HG02840 (cell line): Measurements from ENCODE around the gene PROX2.

Source experiments
- ATAC-seq: cut with Tn5 transposase; IDR thresholded peaks from one replicate; pipeline ENCODE4 v1.9.1; 2021; ENCODE audit warnings: mild to moderate bottlenecking, moderate library complexity, moderate number of reproducible peaks; ENCODE audit not compliant: unreplicated experiment, low FRiP score

The PROX2 gene

DNA sequence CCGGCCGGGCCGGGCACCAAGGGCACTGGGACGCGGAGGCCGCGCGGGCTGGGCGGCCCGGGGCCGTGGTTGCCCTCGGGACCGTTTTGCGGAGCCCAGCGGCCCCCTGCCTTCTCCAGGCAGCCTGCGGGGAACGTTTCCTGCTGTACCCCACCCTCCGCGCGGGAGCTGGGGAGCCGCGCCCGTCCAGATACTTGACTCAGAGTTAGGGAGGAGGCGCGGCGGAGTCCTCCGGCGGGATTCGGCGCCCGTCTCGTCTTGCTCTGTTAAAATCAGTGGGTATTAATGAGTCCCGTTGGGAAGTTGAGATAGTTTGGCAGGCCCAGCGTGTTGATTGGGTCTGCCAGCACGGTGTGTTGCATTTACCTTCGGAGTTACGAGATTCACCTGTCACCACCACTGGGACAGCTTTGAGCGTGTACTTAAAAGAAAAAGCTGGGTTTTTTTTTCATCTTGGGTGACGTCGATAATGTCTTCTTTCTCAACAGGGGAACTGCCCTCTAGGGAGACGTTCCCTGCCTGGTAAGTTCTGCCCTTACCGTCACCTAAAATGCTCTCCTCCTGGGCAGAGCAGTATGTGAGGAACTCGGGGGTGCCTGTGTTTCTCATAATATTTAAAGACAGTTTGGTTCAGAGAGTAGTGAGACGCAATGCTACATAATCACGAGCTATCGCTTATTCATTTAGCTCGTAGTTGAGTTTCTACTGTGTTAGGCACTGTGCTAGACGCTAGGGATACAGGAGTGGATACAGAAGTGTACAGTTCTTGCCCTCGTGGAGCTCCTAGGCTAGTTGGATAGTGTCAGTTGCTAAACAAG is 6.4 kb upstream of the PROX2 start:
- ATAC-seq = peak; percentile 32

GRCh38 chr14:74881431-74882102 is 5.6 kb upstream of the PROX2 start, which contains the start of gene DLST:
Gene DLST, plus strand, starts transcription at chr14:74881916. Its CDS starts 38 bp downstream, at chr14:74881954.
- ATAC-seq = peak; percentile 96

DNA sequence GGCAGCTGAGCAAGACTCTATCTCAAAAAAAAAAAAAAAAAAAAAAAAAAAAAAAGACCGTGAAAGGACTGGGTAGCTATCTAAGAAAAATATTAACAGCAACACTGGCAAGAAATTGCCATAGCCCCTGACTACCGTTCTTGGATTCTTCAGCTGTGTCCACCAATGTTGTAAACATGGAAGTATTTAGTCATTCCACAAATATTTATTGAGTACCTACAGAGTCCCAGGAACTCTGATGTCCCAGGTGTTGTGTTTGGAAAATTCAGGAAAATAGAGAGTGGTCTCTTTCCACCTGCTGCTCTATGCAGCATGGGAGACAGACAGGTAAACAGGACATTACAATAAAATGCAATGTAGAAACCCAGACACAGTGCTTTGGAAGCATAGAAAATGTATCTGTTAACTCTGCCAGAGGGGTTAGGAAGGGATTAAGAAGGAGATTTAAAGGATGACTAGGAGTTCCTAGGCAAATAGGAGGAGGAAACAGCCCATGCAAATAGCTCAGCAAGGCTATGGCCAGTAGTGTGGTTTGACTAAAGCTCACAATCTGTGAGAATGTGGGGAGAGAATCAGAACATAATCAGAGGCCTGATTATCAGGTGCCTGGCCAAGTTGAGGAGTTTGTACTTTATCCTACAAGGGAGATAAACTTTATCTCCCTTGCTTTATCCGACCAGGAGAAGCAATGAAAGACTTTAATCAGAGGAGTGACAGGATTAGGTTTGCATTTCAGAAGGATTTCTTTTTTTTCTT is 3.7 kb upstream of the PROX2 start:
- no peak for ATAC-seq

GRCh38 chr14:74875204-74875603 is 741 bp downstream of the PROX2 start:
- no peak for ATAC-seq

DNA sequence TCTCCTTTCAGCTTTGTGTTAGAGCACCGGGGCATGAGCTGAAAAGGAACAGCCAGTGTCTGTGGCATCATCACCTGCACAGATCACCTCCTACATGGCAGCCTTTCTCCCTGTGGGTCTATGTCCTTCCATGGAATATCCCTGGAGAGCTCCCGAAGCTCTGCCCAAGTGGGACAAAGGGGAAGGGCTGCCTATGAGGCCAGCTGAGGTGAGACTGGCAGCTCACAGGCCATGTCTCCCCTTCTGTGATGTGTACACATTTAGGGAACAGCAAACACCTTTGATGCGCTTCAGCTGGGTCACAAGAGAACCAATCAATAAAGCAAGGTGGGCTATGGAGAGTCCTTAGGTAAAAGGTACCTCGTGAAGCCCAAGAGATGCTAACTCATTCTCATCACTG is 4.1 kb downstream of the PROX2 start:
- ATAC-seq = no peak

- ATAC-seq = no peak
These were observed 7.2 kb downstream of the PROX2 start for GRCh38 chr14:74868739-74869138.

GRCh38 chr14:74867673-74868072 is 8.3 kb downstream of the PROX2 start:
- ATAC-seq = no peak

DNA sequence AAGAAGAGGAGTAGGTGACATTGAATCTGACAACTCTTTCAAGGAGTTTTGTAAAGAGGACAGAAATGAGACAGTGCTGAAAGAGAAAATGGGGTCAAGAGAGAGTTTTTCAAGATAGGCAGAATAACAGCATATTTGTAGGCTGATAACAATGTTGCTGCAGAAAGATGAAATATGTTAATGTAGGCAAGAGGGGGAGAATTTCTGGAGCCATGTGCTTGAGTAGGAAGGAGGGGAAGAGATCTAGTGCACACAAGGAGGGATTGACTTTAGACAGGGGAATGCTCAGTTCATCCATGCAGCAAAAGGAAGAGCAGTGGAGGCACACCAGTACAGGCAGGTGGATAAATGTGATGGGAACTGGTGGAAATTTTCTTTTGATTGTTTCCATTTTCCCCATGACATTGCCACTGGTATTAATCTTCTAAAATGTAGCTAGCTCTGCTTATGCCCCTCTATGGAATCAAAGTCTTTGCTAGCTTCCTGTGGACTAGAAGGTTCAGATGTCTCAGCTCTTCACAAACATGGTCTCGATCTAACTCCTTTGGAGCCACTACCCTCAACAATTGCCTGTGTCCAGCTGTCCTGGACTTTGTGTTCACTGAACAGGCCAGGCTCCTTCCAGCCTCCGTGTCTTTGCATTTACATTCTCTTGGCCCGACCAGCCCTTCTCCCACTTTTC is 9.1 kb downstream of the PROX2 start:
- ATAC-seq = no peak

DNA sequence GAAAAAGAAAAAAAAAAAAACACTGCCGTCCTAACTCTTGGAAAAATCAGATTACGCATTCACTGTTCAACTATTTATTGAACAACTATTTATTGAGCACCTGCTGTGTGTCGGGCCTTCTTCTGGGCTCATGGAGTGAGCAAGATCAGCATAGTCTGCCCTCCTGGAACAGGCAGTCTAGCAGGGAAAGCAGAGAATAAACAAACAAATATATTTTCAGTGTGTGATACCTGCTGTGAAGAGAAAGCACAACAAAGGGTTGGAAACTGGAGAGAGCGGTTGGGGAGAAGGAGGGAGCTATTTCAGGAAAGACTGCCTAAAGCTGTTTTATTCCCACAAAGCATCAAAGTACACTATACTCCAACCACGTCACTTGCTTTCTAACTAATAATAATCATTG is 10.8 kb downstream of the PROX2 start:
- no peak for ATAC-seq

DNA sequence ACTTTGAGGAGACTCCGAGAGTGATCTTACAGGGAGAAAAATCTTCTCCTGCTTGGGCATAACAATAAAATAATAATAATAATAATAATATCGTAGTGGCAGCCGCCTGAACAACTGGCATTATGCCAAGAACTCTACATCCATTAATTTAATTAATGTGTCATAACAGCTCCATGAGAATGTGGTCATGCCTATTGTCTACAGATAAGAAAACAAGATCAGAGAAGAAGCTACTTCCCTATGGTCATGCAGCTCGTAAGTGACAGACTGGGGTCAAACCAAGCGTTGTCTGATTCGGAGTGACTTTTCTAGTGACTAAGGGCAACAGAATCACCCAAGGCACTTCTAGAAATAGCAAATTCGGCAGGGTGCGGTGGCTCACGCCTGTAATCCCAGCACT is 11.7 kb downstream of the PROX2 start:
- no peak for ATAC-seq

- no peak for ATAC-seq
These were observed 12.7 kb downstream of the PROX2 start for GRCh38 chr14:74863274-74863673.

- ATAC-seq = no peak
These were observed 14.2 kb downstream of the PROX2 start for GRCh38 chr14:74861734-74862090.

GRCh38 chr14:74860899-74861733 is 14.8 kb downstream of the PROX2 start:
- no peak for ATAC-seq

DNA sequence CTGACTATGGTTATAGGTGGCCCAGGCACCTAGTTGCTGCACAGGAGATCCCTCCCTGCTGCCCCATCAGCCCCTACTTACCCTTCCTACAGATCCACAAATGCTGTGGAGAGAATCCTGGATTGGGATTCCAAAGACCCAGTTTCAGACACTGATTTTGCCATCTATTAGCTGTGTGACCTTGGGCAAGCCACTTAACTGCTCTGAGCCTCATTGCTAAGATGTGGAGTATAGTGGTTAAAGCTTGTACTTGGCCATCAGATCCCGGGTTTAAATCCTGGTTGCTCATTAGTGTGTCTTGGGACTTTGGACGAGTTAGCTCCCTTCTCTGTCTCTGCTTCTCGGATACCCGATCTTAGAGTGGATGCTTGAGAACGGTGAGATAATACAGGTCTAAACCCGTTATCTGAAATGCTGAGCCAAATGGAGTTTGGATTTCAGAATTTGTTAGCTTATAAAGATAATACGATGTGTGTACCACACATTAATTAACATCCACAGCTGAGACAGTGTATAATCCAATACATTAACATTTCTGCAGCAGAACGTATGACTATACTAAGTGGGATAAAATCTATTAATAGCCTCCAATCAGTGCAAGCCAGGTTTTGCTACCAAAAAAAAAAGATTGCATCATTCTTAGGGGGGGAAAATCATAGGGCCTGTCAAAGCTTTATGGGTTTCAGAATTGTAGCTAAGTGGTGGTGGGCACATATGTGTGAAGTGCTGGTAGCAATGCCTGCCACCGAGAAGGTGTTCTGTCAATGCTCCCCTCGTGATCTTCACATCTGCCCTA is 16.0 kb downstream of the PROX2 start:
- no peak for ATAC-seq

GRCh38 chr14:74858022-74858421 is 17.9 kb downstream of the PROX2 start:
- ATAC-seq = no peak

DNA sequence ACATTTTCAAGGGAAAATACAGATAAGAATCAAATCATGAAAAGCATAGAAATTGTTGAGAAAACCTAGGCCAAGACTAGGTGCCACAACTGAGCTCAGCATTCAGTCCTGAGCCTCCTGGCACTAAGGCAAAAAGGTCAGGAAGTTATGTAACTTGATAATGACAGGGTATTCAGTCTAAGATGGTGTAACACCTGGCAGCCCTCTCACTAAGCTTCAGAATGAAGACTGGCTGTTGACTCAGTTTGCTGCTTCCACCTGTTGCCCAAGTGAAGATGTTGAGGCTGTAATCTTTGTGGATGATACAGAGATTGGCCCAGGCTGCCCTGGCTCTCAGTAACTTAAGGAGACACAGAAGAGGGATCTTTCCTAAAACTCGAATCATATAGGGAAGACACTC is 19.6 kb downstream of the PROX2 start:
- no peak for ATAC-seq

DNA sequence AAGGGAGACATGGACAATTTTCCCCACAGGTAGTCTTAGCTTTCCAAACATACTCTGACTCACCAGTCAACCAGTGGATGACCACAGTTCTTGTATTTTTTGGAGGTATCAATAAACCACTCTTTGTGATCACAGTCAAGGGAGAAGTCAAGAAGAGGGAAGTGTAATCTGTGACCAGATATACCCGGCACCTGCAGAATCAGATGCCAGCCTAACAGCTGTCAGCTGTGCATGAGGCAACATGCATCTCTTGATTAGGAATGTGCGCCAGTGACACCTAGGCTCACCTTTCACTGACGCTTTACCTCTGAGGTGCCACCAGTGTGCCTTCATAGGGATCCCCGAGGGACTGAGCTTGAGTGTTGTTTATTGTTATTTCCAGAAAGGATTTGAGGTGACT is 20.0 kb downstream of the PROX2 start:
- ATAC-seq = no peak

DNA sequence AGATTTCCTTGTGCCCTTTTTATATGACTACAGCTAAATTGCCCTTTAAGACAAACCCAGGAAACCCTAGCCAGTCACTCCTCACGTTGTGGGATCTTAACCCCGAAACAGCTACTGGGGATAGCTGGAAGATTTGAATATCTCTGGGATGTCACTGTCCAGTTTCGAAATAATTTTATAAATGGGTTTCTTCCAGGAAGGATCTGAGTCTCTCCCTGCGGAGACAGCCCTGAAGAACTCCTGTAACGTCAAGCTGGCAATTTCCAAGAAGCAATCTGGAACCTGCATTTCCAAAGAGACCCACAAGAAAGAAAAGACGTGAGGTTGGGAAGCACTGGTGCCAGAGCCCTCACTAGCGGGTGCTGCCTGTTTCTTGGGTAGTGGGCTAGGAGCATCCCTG is 20.9 kb downstream of the PROX2 start:
- no peak for ATAC-seq

GRCh38 chr14:74853581-74853980 is 22.4 kb downstream of the PROX2 start:
- no peak for ATAC-seq
